Trophoblast cell (in vitro differentiated cells and primary cell): ENCODE results near the gene CMYA5. TPM values are rescaled to one million over a fixed set of nuclear protein-coding genes. Genes with fewer than 3 reads are reported as not detected.

ENCODE experiments used
- DNase-seq, 2 donors: peaks; one replicate each; pipeline ENCODE4 v3.0.0-alpha.2; 2016
- H2AFZ ChIP-seq: 2 replicates; pipeline ENCODE4 v1.6.1; 2013; ENCODE audit warnings: low read length, moderate library complexity, mild to moderate bottlenecking; ENCODE audit not compliant: insufficient read depth, poor library complexity
- H2AK5ac ChIP-seq: 2 replicates; pipeline ENCODE4 v1.6.1; 2013; ENCODE audit warnings: mild to moderate bottlenecking, low read length
- H2BK120ac ChIP-seq: 2 replicates; pipeline ENCODE4 v1.6.1; 2013; ENCODE audit warnings: low read length, mild to moderate bottlenecking, moderate library complexity; ENCODE audit not compliant: insufficient read depth, poor library complexity
- H2BK12ac ChIP-seq: 2 replicates; pipeline ENCODE4 v1.6.1; 2013; ENCODE audit warnings: mild to moderate bottlenecking, low read length, moderate library complexity
- H2BK5ac ChIP-seq: 2 replicates; pipeline ENCODE4 v1.6.1; 2013; ENCODE audit warnings: low read length, low read depth, moderate library complexity, mild to moderate bottlenecking; ENCODE audit not compliant: poor library complexity
- H3K14ac ChIP-seq: 2 replicates; pipeline ENCODE4 v1.6.1; 2013; ENCODE audit warnings: mild to moderate bottlenecking, low read length
- H3K18ac ChIP-seq: 2 replicates; pipeline ENCODE4 v1.6.1; 2013; ENCODE audit warnings: mild to moderate bottlenecking, low read length
- H3K23ac ChIP-seq: 2 replicates; pipeline ENCODE4 v1.6.1; 2013; ENCODE audit warnings: low read length
- H3K27ac ChIP-seq: 2 replicates; pipeline ENCODE4 v1.5.1; 2013; ENCODE audit warnings: low read depth, mild to moderate bottlenecking, inconsistent platforms, low read length, moderate library complexity
- H3K27me3 ChIP-seq: 2 replicates; pipeline ENCODE4 v1.6.1; 2013; ENCODE audit warnings: inconsistent platforms, mild to moderate bottlenecking, low read length, moderate library complexity; ENCODE audit not compliant: insufficient read depth
- H3K36me3 ChIP-seq, 2 experiments: 1 replicate in 1 of 2; 2 replicates in 1 of 2; pipeline ENCODE4 v1.6.1; 2013; ENCODE audit warnings: low read length in 2 of 2, mild to moderate bottlenecking in 2 of 2, moderate library complexity in 1 of 2; ENCODE audit not compliant: insufficient read depth in 2 of 2, control insufficient read depth in 1 of 2
- H3K4ac ChIP-seq: 2 replicates; pipeline ENCODE4 v1.6.1; 2013; ENCODE audit warnings: low read depth, mild to moderate bottlenecking, low read length, moderate library complexity
- H3K4me1 ChIP-seq, 2 experiments: 1 replicate in 1 of 2; 2 replicates in 1 of 2; pipeline ENCODE4 v1.6.1; 2013; ENCODE audit warnings: low read length in 2 of 2, mild to moderate bottlenecking in 2 of 2, moderate library complexity in 1 of 2; ENCODE audit not compliant: insufficient read depth in 2 of 2, control insufficient read depth in 1 of 2
- H3K4me2 ChIP-seq: 2 replicates; pipeline ENCODE4 v1.6.1; 2013; ENCODE audit warnings: inconsistent platforms, mild to moderate bottlenecking, low read length, moderate library complexity
- H3K4me3 ChIP-seq: 2 replicates; pipeline ENCODE4 v1.5.1; 2013; ENCODE audit warnings: mild to moderate bottlenecking, low read depth, low read length, inconsistent platforms
- H3K79me1 ChIP-seq: one replicate; pipeline ENCODE4 v1.6.1; 2013; ENCODE audit warnings: low read length
- H3K79me2 ChIP-seq: 2 replicates; pipeline ENCODE4 v1.6.1; 2013; ENCODE audit warnings: low read length, mild to moderate bottlenecking; ENCODE audit not compliant: control insufficient read depth, insufficient read depth, poor library complexity
- H3K9ac ChIP-seq: 2 replicates; pipeline ENCODE4 v1.6.1; 2013; ENCODE audit warnings: mild to moderate bottlenecking, low read length
- H3K9me3 ChIP-seq: 2 replicates; pipeline ENCODE4 v1.6.1; 2013; ENCODE audit warnings: low read depth, mild to moderate bottlenecking, control low read depth, inconsistent platforms, low read length; ENCODE audit not compliant: insufficient read depth
- H4K12ac ChIP-seq: 2 replicates; pipeline ENCODE4 v1.6.1; 2013; ENCODE audit warnings: low read depth, mild to moderate bottlenecking, low read length, moderate library complexity
- H4K8ac ChIP-seq: 2 replicates; pipeline ENCODE4 v1.6.1; 2013; ENCODE audit warnings: low read depth, mild to moderate bottlenecking, low read length, moderate library complexity
- H4K91ac ChIP-seq: one replicate; pipeline ENCODE4 v1.6.1; 2013; ENCODE audit warnings: low read depth, mild to moderate bottlenecking, low read length, moderate library complexity
- WGBS: extraction: QIAGEN DNeasy Blood & Tissue Kit; methylation state at CpG from one replicate; pipeline ENCODE4 v1.1.7; 2013; ENCODE audit warnings: missing lambda C conversion rate; ENCODE audit not compliant: insufficient read length, insufficient coverage; ENCODE audit errors: extremely low coverage; 5-methylcytosine and 5-hydroxymethylcytosine counted together
- polyA plus RNA-seq: library from polyadenylated mRNA; stranded (reverse); fragments of 200-250 nt; gene quantifications from 2 replicates; pipeline ENCODE4 v1.2.3, GENCODE V29; 2013

The CMYA5 gene
- 0.69 and 0.70 TPM in 2 replicates for polyA plus RNA-seq

- H4K12ac ChIP-seq: peak within 1 kb of the TSS; percentile 64
- peaks cover 0 to 12% of the 10 kb centered on the region in 2 experiments for H3K4me1 ChIP-seq
- H3K4me2 ChIP-seq: peak within 1 kb of the TSS; percentile 72
- H2AFZ ChIP-seq: peak within 1 kb of the TSS; percentile 86
- peak within 1 kb of the TSS; percentile 27 for H2BK5ac ChIP-seq
- H2BK120ac ChIP-seq: peak within 1 kb of the TSS; percentile 27
- H2BK12ac ChIP-seq: peak within 1 kb of the TSS; percentile 31
- H3K9ac ChIP-seq: peak within 1 kb of the TSS; percentile 18
- no peak within 1 kb of the TSS for H2AK5ac ChIP-seq
- DNase-seq: peak; percentile 70
- H3K14ac ChIP-seq: peak within 1 kb of the TSS; percentile 73
- H3K27me3 ChIP-seq: no peaks in the 10 kb centered on the region
- H4K8ac ChIP-seq: peak within 1 kb of the TSS; percentile 86
- H3K9me3 ChIP-seq: no peaks in the 10 kb centered on the region
- peak within 1 kb of the TSS; percentile 37 for H3K4ac ChIP-seq
- H3K27ac ChIP-seq: peak within 1 kb of the TSS; percentile 50
- H3K18ac ChIP-seq: peak within 1 kb of the TSS; percentile 76
- peaks cover 5% of the 10 kb centered on the region for H3K79me1 ChIP-seq
- no peaks in the 10 kb centered on the region for H3K36me3 ChIP-seq
- peak within 1 kb of the TSS; percentile 67 for H3K4me3 ChIP-seq
- no CpG with 5 or more reads among the region's 74 CpGs for WGBS
- no peak within 1 kb of the TSS for H3K23ac ChIP-seq
- H4K91ac ChIP-seq: peak within 1 kb of the TSS; percentile 52
- peaks cover 3% of the 10 kb centered on the region for H3K79me2 ChIP-seq
Measured at GRCh38 chr5:79689541-79690466, at the start of gene CMYA5. TSS of gene CMYA5 (plus strand) at chr5:79689836. CDS start at chr5:79689908, 72 bp downstream.

GRCh38 chr5:79640571-79641055, 49.0 kb upstream of the CMYA5 start:
- Histone ChIP-seq H3K14ac (no peak overlapping the region), H2BK120ac (no peak overlapping the region), H3K4me2 (no peak overlapping the region), H3K4ac (no peak overlapping the region), H2BK5ac (no peak overlapping the region), H3K18ac (no peak overlapping the region), H3K36me3 (peaks cover 8 to 10% of the 10 kb centered on the region in 2 experiments), H3K23ac (no peak overlapping the region), H2AFZ (no peak overlapping the region), H3K79me1 (no peaks in the 10 kb centered on the region), H4K91ac (no peak overlapping the region), H2AK5ac (no peak overlapping the region), H3K9me3 (no peaks in the 10 kb centered on the region), H2BK12ac (no peak overlapping the region), H3K9ac (no peak overlapping the region), H3K79me2 (no peaks in the 10 kb centered on the region), H3K4me1 (no peaks in the 10 kb centered on the region), H3K27me3 (no peaks in the 10 kb centered on the region), H4K12ac (no peak overlapping the region), H3K27ac (no peak overlapping the region), H3K4me3 (no peak overlapping the region), H4K8ac (no peak overlapping the region)
- DNase-seq: no peak
- WGBS: no CpG with 5 or more reads among the region's 4 CpGs

GRCh38 chr5:79641414-79641813, 48.2 kb upstream of the CMYA5 start:
- Histone ChIP-seq H3K4me1 (no peaks in the 10 kb centered on the region), H3K4ac (no peak overlapping the region), H4K91ac (no peak overlapping the region), H3K79me2 (no peaks in the 10 kb centered on the region), H2BK120ac (no peak overlapping the region), H2AK5ac (no peak overlapping the region), H3K27me3 (no peaks in the 10 kb centered on the region), H3K36me3 (peaks cover 8 to 14% of the 10 kb centered on the region in 2 experiments), H3K4me3 (no peak overlapping the region), H3K14ac (no peak overlapping the region), H3K9ac (no peak overlapping the region), H3K4me2 (no peak overlapping the region), H3K23ac (no peak overlapping the region), H4K8ac (no peak overlapping the region), H2AFZ (no peak overlapping the region), H2BK12ac (no peak overlapping the region), H3K18ac (no peak overlapping the region), H3K79me1 (no peaks in the 10 kb centered on the region), H4K12ac (no peak overlapping the region), H2BK5ac (no peak overlapping the region), H3K9me3 (no peaks in the 10 kb centered on the region), H3K27ac (no peak overlapping the region)
- DNase-seq: no peak
- WGBS: no CpG with 5 or more reads among the region's 1 CpG

GRCh38 chr5:79642210-79642609, 47.4 kb upstream of the CMYA5 start:
- H2AK5ac ChIP-seq: no peak overlapping the region

More at GRCh38 chr5:79642210-79642609, 47.4 kb upstream of the CMYA5 start:
- Histone ChIP-seq H3K4ac (no peak overlapping the region), H3K79me1 (no peaks in the 10 kb centered on the region), H3K4me2 (no peak overlapping the region), H3K36me3 (peaks cover 11 to 17% of the 10 kb centered on the region in 2 experiments), H4K12ac (no peak overlapping the region), H2BK5ac (no peak overlapping the region), H3K79me2 (no peaks in the 10 kb centered on the region), H3K14ac (no peak overlapping the region), H4K91ac (no peak overlapping the region), H3K4me3 (no peak overlapping the region), H3K27me3 (no peaks in the 10 kb centered on the region), H2AFZ (no peak overlapping the region), H3K9me3 (no peaks in the 10 kb centered on the region), H3K23ac (no peak overlapping the region), H2BK12ac (no peak overlapping the region), H3K9ac (no peak overlapping the region), H3K27ac (no peak overlapping the region), H3K18ac (no peak overlapping the region), H2BK120ac (no peak overlapping the region), H3K4me1 (no peaks in the 10 kb centered on the region), H4K8ac (no peak overlapping the region)
- WGBS: no CpG with 5 or more reads among the region's 1 CpG
- no peak for DNase-seq
